Measurements from ENCODE around the gene APCDD1L. TPM values are rescaled to one million over a fixed set of nuclear protein-coding genes. Genes with fewer than 3 reads are reported as not detected.

The APCDD1L gene
- total and polyA plus RNA-seq, 7 donors = 0.03 to 1.2 (median 0.14) TPM

GRCh38 chr20:58549231-58550209 lies 34.3 kb upstream of the APCDD1L start:
- no peak for ATAC-seq
- no peak for TF ChIP-seq CTCF (IDR thresholded peaks at IDR 0.05)
- no peak for DNase-seq
- Histone ChIP-seq H3K36me3 (ENCODE audit: insufficient read depth in 1 of 2, low read depth in 1 of 2) (no peaks in the 10 kb centered on the region), H3K4me3 (no peak overlapping the region), H3K4me1 (no peaks in the 10 kb centered on the region), H3K27me3 (ENCODE audit: insufficient read depth in 3 of 3, low read length in 2 of 3) (peaks cover 0 to 12% (median 3%) of the 10 kb centered on the region in 3 donors), H3K27ac (no peak overlapping the region), H3K9me3 (no peaks in the 10 kb centered on the region)
- 92 to 94% (median 93%) methylated on average over 13 of the region's 13 CpGs for WGBS, 3 donors
- intact Hi-C loops (cut with DNase I) = no loop called here

GRCh38 chr20:58547623-58548475 lies 32.6 kb upstream of the APCDD1L start:
- H3K4me1 ChIP-seq = no peaks in the 10 kb centered on the region
- DNase-seq = no peak
- H3K36me3 ChIP-seq (ENCODE audit: insufficient read depth in 1 of 2, low read depth in 1 of 2) = no peaks in the 10 kb centered on the region
- no peak for ATAC-seq
- 73 to 81% (median 76%) methylated on average over 11 of the region's 11 CpGs for WGBS, 3 donors
- H3K27me3 ChIP-seq (ENCODE audit: insufficient read depth in 3 of 3, low read length in 2 of 3) = peaks cover 0 to 4% (median 3%) of the 10 kb centered on the region in 3 donors
- intact Hi-C loops (cut with DNase I) = no loop called here
- H3K4me3 ChIP-seq = no peak overlapping the region
- H3K27ac ChIP-seq = no peak overlapping the region
- H3K9me3 ChIP-seq = no peaks in the 10 kb centered on the region
- TF ChIP-seq CTCF (IDR thresholded peaks at IDR 0.05) = no peak

GRCh38 chr20:58546756-58547622 lies 31.8 kb upstream of the APCDD1L start:
- no peak for TF ChIP-seq CTCF (IDR thresholded peaks at IDR 0.05)
- intact Hi-C loops (cut with DNase I) = no loop called here
- DNase-seq (no peak), ATAC-seq (no peak)
- Histone ChIP-seq H3K9me3 (no peaks in the 10 kb centered on the region), H3K27ac (no peak overlapping the region), H3K4me1 (no peaks in the 10 kb centered on the region), H3K27me3 (ENCODE audit: insufficient read depth in 3 of 3, low read length in 2 of 3) (peaks cover 0 to 6% (median 0%) of the 10 kb centered on the region in 3 donors), H3K4me3 (no peak overlapping the region), H3K36me3 (ENCODE audit: insufficient read depth in 1 of 2, low read depth in 1 of 2) (no peaks in the 10 kb centered on the region)
- WGBS, 3 donors = 48 to 52% (median 49%) methylated on average over 19 of the region's 19 CpGs

GRCh38 chr20:58546416-58546711 lies 31.2 kb upstream of the APCDD1L start:
- WGBS, 3 donors = 85 to 89% (median 89%) methylated on average over 5 of the region's 5 CpGs
- peaks cover 0 to 4% (median 0%) of the 10 kb centered on the region in 3 donors for H3K27me3 ChIP-seq (ENCODE audit: insufficient read depth in 3 of 3, low read length in 2 of 3)
- intact Hi-C loops (cut with DNase I) = no loop called here

More at GRCh38 chr20:58546416-58546711, 31.2 kb upstream of the APCDD1L start:
- ATAC-seq (no peak), DNase-seq (no peak)
- no peak overlapping the region for H3K27ac ChIP-seq
- no peaks in the 10 kb centered on the region for H3K4me1 ChIP-seq
- no peak overlapping the region for H3K4me3 ChIP-seq
- H3K36me3 ChIP-seq (ENCODE audit: insufficient read depth in 1 of 2, low read depth in 1 of 2) = no peaks in the 10 kb centered on the region
- no peaks in the 10 kb centered on the region for H3K9me3 ChIP-seq
- TF ChIP-seq CTCF (IDR thresholded peaks at IDR 0.05) = no peak
